Subcutaneous adipose tissue (tissue), 4 donors: ENCODE results near the gene NAA80. TPM values are rescaled to one million over a fixed set of nuclear protein-coding genes. Genes with fewer than 3 reads are reported as not detected.

Experiments used
- CTCF ChIP-seq: fragments of 450-650 bp; IDR thresholded peaks from one replicate; pipeline ENCODE4 v1.5.1; 2016; ENCODE audit warnings: low read depth, mild to moderate bottlenecking, control low read depth, antibody characterized with exemption, moderate library complexity
- total RNA-seq, 4 donors: library from RNA; depleted of rRNA; stranded (reverse); fragments of >200 nt; gene quantifications; one replicate each; pipeline ENCODE4 v1.1.0, GENCODE V29; 2016

NAA80 gene
- total RNA-seq, 4 donors from 2014 or later = 5.2 to 10.4 (median 6.6) TPM

GRCh38 chr3:50278123-50278879, 20.9 kb downstream of the NAA80 start:
- TF ChIP-seq CTCF = no peak

GRCh38 chr3:50276762-50277101, 22.5 kb downstream of the NAA80 start:
- no peak for TF ChIP-seq CTCF

- TF ChIP-seq CTCF = no peak
Measured at GRCh38 chr3:50275996-50276761, 23.0 kb downstream of the NAA80 start.

- TF ChIP-seq CTCF = no peak
Measured at GRCh38 chr3:50275141-50275995, 23.8 kb downstream of the NAA80 start.

GRCh38 chr3:50274371-50275104, 24.7 kb downstream of the NAA80 start:
- TF ChIP-seq CTCF = no peak

- no peak for TF ChIP-seq CTCF
Measured at GRCh38 chr3:50273689-50274065, 25.5 kb downstream of the NAA80 start.
